ENCODE data around the gene RECK. TPM values are rescaled to one million over a fixed set of nuclear protein-coding genes. Genes with fewer than 3 reads are reported as not detected.

Gene RECK
- total RNA-seq, 1 donor from 2014 or later: 5.7 TPM

DNA sequence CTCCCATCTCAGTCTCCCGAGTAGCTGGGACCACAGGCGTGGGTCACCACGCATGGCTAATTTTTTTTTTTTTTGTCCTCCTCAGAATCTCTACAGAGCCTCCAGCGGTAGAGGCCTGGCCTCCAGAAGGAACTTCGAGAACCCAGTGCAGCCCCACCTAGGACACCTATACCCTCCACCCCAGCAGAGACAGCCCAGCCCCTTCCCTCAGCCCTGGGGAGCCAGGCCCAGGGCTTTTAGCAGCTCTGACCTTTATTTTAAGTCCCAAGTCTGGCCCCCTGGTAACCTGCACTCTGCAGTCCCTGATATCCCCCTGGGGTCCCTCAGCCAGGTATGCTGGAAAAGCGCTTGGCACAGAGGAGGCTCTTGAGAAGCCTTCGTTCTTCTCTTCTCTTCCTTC is 105.0 kb downstream of the RECK start:
- no peak for DNase-seq (ENCODE audit: low read depth)
- TF ChIP-seq, protein P1, sequence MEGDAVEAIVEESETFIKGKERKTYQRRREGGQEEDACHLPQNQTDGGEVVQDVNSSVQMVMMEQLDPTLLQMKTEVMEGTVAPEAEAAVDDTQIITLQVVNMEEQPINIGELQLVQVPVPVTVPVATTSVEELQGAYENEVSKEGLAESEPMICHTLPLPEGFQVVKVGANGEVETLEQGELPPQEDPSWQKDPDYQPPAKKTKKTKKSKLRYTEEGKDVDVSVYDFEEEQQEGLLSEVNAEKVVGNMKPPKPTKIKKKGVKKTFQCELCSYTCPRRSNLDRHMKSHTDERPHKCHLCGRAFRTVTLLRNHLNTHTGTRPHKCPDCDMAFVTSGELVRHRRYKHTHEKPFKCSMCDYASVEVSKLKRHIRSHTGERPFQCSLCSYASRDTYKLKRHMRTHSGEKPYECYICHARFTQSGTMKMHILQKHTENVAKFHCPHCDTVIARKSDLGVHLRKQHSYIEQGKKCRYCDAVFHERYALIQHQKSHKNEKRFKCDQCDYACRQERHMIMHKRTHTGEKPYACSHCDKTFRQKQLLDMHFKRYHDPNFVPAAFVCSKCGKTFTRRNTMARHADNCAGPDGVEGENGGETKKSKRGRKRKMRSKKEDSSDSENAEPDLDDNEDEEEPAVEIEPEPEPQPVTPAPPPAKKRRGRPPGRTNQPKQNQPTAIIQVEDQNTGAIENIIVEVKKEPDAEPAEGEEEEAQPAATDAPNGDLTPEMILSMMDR (conservative IDR thresholded peaks at IDR 0.05; ENCODE audit: low read depth, low read length): no peak
- H3K4me3 ChIP-seq (ENCODE audit: low read depth, low read length): no peak overlapping the region

DNA sequence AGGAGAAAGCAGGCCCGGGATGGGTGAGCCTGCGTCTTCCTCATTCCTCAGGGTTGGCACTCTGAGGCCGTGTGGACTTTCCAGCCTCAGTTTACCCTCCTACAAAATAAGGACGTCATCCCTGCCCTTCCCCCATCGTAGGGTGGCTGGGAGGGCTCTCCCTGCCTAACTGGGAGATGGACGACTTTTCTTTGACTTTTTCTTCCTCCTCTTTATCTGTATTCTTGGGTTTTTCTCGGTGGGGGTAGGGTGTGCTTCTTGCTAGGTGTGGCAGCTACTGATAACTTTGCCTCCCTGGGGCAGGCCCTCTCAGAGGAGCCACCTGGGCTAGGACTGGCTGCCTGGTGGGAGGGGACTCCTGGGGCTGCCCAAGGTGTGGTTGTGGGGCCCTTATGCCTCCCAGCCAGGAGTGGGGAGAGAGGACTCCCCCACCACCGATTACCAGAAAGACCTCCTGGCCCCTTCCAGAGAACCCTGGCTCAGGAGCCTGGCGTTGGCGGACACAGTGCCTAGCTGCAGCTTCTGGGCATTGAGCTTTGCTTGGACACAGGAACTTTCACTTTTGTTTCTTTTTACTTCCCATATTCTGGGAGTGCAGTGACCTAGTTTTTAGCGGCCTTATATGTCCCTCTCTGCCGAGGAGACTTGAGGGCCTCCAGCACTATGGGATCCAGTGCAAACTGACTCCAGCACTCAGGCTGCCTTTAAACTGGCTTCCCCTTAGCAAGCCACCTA is 106.0 kb downstream of the RECK start:
- TF ChIP-seq, protein P1 (conservative IDR thresholded peaks at IDR 0.05; ENCODE audit: low read depth, low read length): no peak
- DNase-seq (ENCODE audit: low read depth): no peak
- H3K4me3 ChIP-seq (ENCODE audit: low read depth, low read length): no peak overlapping the region

DNA sequence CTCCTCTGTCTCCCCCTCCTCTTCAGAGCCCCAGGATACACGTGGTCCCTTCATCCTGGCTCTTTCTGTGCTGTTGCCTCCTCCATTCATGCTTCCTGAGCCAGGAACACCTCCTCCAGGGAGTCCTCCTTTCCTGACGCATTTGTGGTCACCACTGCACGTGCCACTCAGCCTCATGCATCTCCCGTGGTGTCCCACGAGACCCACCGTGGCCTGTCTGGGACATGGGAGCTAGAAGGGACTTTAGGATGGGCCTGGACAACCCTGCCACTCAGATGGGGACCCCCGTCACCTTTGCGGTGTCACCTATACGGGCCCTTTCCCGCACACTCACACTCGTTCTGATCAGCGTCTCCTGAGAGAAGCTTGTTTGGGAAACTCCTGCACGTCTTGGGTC is 106.5 kb downstream of the RECK start:
- TF ChIP-seq, protein P1 (conservative IDR thresholded peaks at IDR 0.05; ENCODE audit: low read depth, low read length): no peak
- DNase-seq (ENCODE audit: low read depth): no peak

DNA sequence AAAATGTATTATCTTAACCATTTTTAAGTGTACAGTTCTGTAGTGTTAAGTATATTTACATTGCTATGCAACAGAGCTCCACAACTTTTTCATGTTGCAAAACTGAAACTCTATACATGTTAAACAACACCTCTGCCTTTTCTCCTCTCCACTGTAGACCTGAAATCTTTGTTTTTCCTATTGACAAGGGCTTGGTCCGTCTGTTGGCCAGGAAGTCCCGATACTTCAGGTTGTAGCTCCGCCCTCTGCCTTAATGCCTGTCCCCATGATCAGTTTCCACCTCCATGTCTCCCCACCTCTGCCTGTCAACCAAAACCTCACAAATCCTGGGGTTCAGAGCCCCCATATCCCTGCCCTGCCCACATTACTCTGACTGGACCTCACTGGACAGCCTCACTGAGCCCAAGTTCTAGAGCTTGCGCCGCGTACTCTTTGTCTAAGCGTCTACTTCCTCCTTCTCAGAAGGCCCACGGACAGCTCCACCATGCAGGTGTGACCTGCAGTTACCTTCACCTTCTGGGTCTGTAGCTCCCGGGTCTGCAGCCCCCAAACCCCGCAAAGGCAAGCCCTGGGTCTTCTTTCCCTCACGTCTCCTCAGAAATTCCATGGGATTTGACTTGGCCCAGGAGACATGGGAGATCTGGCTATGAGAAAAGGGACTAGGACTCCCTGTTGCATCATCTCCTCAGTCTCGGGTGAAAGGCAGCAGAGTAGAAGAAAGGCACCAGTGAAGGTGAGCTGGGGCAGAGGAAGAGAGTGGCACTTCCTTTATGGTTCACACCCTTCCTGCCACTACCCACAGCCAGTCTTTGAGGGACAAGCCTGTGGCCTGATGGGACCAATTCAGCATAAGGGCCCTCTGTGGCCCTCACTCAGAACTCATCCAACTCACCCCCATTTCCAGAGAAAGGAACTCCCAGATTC is 107.9 kb downstream of the RECK start:
- TF ChIP-seq, protein P1 (conservative IDR thresholded peaks at IDR 0.05; ENCODE audit: low read depth, low read length): no peak
- DNase-seq (ENCODE audit: low read depth): no peak
- no peak overlapping the region for H3K4me3 ChIP-seq (ENCODE audit: low read depth, low read length)

More for the DNA sequence above, 106.5 kb downstream of the RECK start:
- H3K4me3 ChIP-seq (ENCODE audit: low read depth, low read length): no peak overlapping the region

DNA sequence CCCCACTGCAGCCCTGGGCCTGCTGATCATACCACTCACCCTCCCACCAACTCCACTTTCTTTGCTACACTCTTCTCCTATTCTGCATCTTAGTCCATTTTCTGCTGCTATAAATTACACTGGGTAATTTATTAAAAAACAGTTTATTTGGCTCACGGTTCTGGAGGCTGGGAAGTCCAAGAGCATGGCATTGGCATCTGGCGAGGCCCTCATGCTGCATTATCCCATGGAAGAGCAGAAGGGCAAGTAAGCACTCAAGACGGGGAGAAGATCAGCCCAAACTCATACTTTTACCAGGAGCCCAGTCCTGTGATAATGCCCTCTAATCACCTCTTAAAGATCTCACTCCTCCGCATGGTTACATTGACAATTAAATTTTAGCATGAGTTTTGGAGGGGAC is 109.3 kb downstream of the RECK start:
- no peak overlapping the region for H3K4me3 ChIP-seq (ENCODE audit: low read depth, low read length)
- TF ChIP-seq, protein P1 (conservative IDR thresholded peaks at IDR 0.05; ENCODE audit: low read depth, low read length): no peak
- no peak for DNase-seq (ENCODE audit: low read depth)

DNA sequence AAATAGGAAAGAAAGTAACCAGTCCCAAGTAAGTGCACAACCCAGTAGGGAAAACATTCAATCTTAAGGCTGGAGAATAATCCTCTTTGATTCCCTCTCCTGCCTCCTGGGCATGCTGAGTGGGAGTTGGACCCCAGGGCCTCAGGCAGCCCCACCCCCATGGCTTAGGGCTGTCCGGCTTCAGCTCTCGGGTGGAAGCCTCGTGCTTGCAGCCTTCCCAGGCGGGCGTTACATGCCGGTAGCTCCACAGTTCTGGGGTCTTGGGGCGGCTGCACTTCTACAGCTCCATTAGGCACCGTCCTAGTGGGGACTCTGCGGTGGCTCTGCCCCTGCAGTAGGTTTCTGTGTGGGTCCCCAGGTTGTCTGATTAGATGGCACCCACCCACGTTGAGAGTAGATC is 109.9 kb downstream of the RECK start:
- DNase-seq (ENCODE audit: low read depth): no peak
- TF ChIP-seq, protein P1 (conservative IDR thresholded peaks at IDR 0.05; ENCODE audit: low read depth, low read length): no peak
- H3K4me3 ChIP-seq (ENCODE audit: low read depth, low read length): no peak overlapping the region

Data from epithelial cell of proximal tubule (primary cell).